Measurements from ENCODE around the gene ENO1.

Gene ENO1

DNA sequence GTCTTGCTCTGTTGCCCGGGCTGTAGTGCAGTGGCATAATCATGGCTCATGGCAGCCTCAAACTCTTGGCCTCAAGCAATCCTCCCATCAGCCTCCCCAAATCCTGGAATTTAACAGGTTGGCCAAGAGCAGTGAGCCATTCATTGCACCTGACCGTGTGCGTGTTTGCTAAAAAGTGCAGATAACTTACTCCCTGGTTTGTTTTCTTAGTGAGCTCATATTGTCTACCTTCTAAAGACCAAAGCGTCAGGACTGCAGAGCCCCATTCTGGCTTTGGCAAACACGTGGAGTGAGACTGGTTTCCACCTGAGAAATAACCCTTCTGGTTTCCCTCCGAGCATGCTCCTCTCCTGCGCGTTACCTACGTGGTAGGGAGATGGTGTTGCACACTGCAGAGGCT, 35.0 kb upstream of the ENO1 start:
- TF ChIP-seq, protein P1, sequence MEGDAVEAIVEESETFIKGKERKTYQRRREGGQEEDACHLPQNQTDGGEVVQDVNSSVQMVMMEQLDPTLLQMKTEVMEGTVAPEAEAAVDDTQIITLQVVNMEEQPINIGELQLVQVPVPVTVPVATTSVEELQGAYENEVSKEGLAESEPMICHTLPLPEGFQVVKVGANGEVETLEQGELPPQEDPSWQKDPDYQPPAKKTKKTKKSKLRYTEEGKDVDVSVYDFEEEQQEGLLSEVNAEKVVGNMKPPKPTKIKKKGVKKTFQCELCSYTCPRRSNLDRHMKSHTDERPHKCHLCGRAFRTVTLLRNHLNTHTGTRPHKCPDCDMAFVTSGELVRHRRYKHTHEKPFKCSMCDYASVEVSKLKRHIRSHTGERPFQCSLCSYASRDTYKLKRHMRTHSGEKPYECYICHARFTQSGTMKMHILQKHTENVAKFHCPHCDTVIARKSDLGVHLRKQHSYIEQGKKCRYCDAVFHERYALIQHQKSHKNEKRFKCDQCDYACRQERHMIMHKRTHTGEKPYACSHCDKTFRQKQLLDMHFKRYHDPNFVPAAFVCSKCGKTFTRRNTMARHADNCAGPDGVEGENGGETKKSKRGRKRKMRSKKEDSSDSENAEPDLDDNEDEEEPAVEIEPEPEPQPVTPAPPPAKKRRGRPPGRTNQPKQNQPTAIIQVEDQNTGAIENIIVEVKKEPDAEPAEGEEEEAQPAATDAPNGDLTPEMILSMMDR (IDR thresholded peaks at IDR 0.05), result no peak

DNA sequence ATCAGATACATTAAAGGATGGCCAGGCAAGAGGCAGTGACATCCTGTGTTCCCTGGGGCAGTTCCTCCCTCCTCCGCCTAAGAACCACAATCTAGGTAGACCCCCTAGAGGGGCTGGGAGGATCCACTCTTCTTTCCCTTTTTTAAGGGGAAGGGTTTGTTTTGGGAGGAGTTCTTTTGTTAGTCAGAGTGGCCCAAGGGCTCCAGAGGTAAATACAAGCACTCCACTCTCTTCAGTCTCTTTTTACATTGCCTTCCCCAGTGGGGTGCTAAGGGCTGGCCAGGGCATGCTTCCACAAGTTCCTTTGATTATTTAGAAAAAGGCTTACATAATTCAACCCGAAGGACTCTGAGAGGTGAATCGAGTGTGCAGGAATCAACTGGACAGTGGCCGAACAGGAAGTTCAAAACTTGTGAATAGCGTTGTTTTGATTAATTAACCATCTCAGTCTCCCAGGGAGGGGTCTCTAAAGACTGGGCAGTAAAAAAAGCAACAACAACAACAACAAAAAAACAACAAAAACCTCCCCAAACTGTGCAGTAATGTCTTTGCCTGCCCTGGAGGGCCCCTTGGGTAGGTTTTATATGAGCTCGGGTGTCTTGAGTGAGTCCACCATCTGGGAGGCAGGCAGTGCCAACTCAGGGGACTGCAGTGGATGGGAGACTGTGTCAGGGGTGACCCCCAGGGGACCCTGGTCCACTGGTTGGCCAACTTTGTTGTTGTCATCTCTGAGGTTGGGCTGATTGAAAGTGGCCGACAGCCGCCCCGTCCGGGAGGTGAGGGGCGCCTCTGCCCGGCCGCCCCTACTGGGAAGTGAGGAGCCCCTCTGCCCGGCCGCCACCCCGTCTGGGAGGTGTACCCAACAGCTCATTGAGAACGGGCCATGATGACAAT, 33.2 kb upstream of the ENO1 start:
- TF ChIP-seq, protein P1 (IDR thresholded peaks at IDR 0.05), result no peak

DNA sequence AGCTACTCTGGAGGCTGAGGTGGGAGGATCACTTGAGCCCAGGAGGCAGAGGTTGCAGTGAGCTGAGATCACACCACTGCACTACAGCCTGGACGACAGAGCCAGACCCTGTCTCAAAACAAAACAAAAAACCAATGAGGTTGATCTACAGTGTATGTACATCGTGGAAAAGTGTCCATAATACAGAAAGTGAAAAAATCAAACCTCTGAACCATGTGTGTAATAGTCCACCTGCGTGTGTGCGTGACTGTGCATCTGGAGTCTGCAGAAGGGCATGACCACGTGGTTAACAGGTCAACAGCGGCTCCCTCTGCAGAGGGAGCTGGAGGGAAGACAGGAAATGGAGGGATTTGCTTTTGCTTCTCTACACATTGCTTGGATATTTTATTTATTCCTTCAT, 32.4 kb upstream of the ENO1 start:
- TF ChIP-seq, protein P1 (IDR thresholded peaks at IDR 0.05), result no peak

GRCh38 chr1:8910331-8910730, 31.8 kb upstream of the ENO1 start:
- TF ChIP-seq, protein P1 (IDR thresholded peaks at IDR 0.05), result no peak

DNA sequence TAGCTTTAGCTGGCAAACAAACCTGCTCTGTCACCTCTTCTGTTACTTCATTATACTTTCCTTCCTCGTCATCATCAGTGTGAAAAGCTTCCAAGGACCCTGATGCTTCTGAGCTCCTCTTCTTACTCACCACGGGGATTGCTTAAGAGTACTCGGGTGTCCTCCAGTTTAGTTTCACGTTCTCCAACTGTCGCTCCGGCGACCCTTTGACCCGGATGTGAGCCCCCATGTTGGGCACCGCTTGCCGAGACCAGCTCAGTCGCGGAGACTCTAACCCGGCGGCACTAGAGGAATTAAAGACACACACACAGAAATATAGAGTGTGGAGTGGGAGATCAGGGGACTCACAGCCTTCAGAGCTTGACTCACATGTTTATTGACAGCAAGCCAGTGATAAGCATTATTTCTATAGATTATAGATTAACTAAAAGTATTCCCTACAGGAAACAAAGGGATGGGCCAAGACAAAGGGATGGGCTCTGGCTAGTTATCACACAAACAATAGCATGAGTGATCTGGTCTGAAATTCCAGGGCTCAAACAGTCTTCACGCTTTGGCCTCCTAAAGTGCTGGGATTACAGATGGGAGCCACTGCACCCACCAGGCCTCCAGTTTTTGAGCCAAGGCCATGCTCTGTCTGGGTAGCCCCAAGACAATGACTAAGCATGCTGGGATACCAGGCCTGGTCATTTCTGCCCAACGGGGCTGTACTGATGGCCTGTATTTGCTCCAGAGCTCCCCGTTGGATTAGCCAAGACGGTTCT, 30.1 kb upstream of the ENO1 start:
- TF ChIP-seq, protein P1 (IDR thresholded peaks at IDR 0.05), result no peak

- TF ChIP-seq, protein P1 (IDR thresholded peaks at IDR 0.05), result no peak
Observed at GRCh38 chr1:8905582-8906191, 27.2 kb upstream of the ENO1 start.

- TF ChIP-seq, protein P1 (IDR thresholded peaks at IDR 0.05), result no peak
Observed at GRCh38 chr1:8903908-8904650, 25.6 kb upstream of the ENO1 start.

Measured in LNCAP (cell line).